NCI-H1105 treated with DMSO at 0.1 percent for 48 hours (cell line): ENCODE measurements around the gene INO80E.

Experiments used
- DNase-seq: peaks from one replicate; lab custom pipeline; 2025; lab: John Stamatoyannopoulos, UW

The INO80E gene

GRCh38 chr16:29993191-29993902 is 2.7 kb upstream of the INO80E start:
- no peak for DNase-seq

- no peak for DNase-seq
Observed at GRCh38 chr16:29993903-29994599, 2.0 kb upstream of the INO80E start.

- no peak for DNase-seq
Observed at GRCh38 chr16:29994600-29995323, 1.3 kb upstream of the INO80E start.

GRCh38 chr16:29995324-29995910 is 624 bp upstream of the INO80E start, which contains the start of gene HIRIP3:
Gene HIRIP3, minus strand, starts transcription at chr16:29995617. Its CDS starts 12 bp downstream, at chr16:29995605.
- DNase-seq = peak; percentile 79

GRCh38 chr16:29996766-29997250 is 767 bp downstream of the INO80E start:
- DNase-seq = no peak

GRCh38 chr16:29999605-30000004 is 3.6 kb downstream of the INO80E start:
- DNase-seq = no peak

GRCh38 chr16:30000735-30001631 is 4.9 kb downstream of the INO80E start:
- no peak for DNase-seq

GRCh38 chr16:30002614-30003346 is 6.7 kb downstream of the INO80E start:
- no peak for DNase-seq

- peak; percentile 62 for DNase-seq
Observed at GRCh38 chr16:30003670-30004423, 7.8 kb downstream of the INO80E start.

- peak; percentile 69 for DNase-seq
Observed at GRCh38 chr16:30004424-30004776, 8.4 kb downstream of the INO80E start.

- peak; percentile 69 for DNase-seq
Observed at GRCh38 chr16:30004811-30005242, 8.8 kb downstream of the INO80E start.

GRCh38 chr16:30005341-30006094 is 9.5 kb downstream of the INO80E start:
- DNase-seq = peak; percentile 53

GRCh38 chr16:30006095-30006473 is 10.0 kb downstream of the INO80E start:
- DNase-seq = no peak

GRCh38 chr16:30006659-30007377 is 10.8 kb downstream of the INO80E start:
- no peak for DNase-seq

GRCh38 chr16:30007378-30007895 is 11.4 kb downstream of the INO80E start:
- no peak for DNase-seq

- no peak for DNase-seq
Observed at GRCh38 chr16:30009085-30009862, 13.2 kb downstream of the INO80E start.
